LNCaP clone FGC (cell line): ENCODE data around the gene AMOTL1.
A peak's percentile ranks its signal among the peaks of the same experiment; 100 is the strongest.

Source experiments
- DNase-seq: peaks from one replicate; pipeline ENCODE4 v3.0.0-alpha.2; 2011; ENCODE audit warnings: low read depth
- H3K4me3 ChIP-seq: 2 replicates; pipeline ENCODE4 v1.5.1; 2011; ENCODE audit warnings: mild to moderate bottlenecking, low read depth, low read length, control low read depth
- TF ChIP-seq, protein P1 (sequence below): IDR thresholded peaks from 2 replicates; pipeline ENCODE4 v1.5.1; 2012; ENCODE audit warnings: mild to moderate bottlenecking; ENCODE audit not compliant: control insufficient read depth, insufficient read depth; ENCODE audit errors: extremely low read depth

Gene AMOTL1

DNA sequence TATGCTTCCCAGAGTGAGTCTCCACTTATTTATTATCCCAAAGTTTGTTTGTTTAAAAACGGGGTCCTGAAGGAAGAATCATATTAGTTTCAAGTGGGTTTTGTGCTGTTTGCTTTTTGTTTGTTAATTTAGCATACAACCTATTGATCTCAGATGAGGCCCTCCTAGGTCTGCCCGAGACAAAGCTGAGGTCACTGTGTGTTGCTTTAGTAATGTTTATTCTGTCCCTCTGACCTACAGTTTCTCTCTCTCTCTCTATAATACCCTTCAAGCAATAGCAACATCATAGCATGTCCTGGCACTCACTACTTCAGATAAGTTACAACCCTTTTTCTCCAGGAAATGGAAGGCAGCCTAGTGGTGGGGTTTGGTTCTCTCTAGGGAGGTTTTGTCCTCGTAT, 63.4 kb downstream of the AMOTL1 start:
- TF ChIP-seq, protein P1, sequence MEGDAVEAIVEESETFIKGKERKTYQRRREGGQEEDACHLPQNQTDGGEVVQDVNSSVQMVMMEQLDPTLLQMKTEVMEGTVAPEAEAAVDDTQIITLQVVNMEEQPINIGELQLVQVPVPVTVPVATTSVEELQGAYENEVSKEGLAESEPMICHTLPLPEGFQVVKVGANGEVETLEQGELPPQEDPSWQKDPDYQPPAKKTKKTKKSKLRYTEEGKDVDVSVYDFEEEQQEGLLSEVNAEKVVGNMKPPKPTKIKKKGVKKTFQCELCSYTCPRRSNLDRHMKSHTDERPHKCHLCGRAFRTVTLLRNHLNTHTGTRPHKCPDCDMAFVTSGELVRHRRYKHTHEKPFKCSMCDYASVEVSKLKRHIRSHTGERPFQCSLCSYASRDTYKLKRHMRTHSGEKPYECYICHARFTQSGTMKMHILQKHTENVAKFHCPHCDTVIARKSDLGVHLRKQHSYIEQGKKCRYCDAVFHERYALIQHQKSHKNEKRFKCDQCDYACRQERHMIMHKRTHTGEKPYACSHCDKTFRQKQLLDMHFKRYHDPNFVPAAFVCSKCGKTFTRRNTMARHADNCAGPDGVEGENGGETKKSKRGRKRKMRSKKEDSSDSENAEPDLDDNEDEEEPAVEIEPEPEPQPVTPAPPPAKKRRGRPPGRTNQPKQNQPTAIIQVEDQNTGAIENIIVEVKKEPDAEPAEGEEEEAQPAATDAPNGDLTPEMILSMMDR: no peak
- DNase-seq: no peak

DNA sequence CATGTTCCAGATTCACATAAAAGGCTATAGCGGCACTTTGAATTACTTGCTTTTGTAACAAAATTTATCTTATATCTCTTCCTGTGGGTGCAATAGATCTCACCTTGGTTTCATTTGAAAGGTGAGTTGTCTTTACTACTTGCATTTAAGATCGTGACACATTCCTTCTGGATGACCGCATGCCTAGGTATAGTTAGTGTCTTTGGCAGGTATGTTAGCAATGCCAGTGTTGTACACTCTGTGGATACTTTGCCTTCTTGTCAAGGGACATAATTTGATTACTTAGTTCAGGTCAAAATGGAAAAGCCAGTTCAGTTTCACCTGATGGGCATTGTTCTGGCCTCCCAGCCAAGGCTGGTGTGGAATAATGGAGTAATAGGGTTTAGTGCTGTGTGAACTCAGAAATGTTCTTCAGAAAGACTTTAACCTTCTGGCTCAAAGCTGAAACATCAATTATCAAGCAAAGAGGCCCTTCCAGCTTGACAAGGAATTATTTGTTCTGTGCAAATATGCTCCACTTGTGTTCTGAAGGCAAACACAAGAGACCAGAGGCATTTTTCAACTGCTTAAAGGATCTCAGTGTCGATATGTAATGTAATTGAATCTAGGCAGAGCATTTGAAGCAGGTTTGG, 64.6 kb downstream of the AMOTL1 start:
- DNase-seq: peak; percentile 88
- TF ChIP-seq, protein P1: no peak
- no peak overlapping the region for H3K4me3 ChIP-seq

More for the DNA sequence above, 63.4 kb downstream of the AMOTL1 start:
- no peak overlapping the region for H3K4me3 ChIP-seq

DNA sequence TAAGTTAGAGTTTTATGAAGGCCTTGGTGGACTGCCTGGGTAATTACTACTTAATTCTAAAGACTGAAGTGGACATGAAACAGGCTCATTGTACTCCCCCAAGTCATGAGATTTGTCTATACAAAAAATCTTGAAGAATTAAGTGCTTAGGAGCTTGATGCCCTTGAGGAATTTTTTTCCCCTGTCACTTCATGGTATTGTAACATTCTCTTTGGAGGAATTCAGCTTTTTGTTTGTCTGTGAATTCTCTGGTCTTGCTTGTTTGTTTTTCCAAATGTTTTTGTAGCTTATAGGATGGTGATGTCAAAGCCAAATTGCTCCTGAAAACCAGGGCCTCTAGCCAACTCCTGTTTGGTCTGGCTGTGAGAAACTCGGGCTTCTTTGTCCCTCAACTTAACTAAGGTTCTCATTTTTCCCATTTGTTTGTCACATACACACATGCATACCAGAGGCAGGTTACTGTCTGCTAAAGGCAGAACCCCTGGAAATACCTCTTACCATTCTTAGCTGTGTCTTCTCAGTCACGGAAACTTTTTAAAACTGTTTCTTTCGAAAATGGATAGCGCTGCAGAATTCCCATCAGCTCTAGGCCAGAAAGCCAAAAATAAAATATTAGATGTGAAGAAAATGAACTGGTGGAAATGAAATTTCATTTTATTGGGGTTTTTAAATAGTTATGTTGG, 66.9 kb downstream of the AMOTL1 start:
- no peak overlapping the region for H3K4me3 ChIP-seq
- TF ChIP-seq, protein P1: no peak
- peak; percentile 76 for DNase-seq

DNA sequence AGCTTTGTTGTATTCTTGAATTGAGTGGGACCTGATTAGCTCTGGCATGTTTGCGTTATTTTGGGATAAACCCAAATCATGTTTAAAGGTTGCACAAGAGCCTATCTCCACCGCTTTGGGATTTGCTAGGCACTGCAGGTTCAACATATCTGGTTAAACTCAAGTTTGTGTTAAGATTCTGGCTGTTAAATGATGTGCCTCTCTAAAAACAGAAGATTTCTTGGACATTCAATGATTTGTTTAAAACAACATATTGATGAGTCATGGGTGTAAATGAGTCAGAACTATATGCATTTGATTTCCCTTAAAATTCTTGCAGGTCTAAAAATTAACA, 67.4 kb downstream of the AMOTL1 start:
- no peak for DNase-seq
- no peak overlapping the region for H3K4me3 ChIP-seq
- TF ChIP-seq, protein P1: no peak

GRCh38 chr11:94837317-94837716, 69.2 kb downstream of the AMOTL1 start:
- H3K4me3 ChIP-seq: no peak overlapping the region
- DNase-seq: no peak

DNA sequence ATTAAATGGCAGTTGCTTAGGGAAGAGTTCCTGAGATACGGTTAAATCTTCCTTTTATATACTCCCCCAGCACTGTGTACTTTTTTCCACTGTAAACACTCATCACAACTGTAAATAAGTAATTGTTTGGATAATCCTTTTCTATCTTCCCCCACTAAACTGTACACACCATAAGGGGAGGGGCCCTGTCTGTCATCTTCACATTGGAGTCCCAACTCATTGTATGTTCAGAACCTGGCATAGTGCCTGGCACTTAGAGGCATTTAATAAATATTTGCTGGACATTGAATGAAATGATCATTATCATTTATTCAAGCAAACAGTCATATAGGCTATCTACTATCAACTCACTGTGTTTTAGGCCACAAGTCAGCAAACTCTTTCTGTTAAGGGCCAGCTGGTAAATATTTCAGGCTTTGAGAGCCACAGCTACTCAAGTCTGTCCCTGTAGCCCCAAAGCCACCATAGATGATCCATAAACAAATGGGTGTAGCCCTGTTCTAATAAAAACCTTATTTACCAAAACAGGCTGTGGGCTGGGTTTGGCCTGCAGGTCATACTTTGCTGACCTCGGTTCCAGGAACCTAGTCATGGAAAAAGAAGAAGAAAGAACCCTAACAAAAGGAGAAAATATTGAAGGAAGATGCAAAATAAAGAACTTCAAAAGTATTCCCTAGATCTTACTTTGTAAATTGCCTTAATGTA, 70.0 kb downstream of the AMOTL1 start:
- TF ChIP-seq, protein P1: no peak
- H3K4me3 ChIP-seq: no peak overlapping the region
- peak; percentile 100 for DNase-seq

More at GRCh38 chr11:94837317-94837716, 69.2 kb downstream of the AMOTL1 start:
- TF ChIP-seq, protein P1: no peak

DNA sequence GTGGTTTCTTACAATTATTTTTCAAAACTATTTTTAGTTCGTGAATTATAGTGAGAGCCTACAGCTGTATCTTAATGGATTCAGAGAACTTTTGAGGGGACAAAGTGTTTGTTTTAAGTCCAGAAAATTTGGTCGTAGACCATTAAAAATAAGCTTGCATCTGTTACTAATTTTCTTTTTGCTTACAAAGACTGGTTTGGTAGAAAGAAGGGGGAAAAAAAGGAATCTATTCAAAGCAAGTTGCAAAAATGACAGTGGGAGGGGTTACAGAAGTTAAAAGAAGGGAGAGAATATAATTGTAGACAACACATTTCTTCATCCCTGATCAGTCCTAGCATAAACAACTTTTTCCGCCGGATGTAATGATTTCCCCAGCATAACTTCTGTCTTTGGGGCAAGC, 72.1 kb downstream of the AMOTL1 start:
- no peak overlapping the region for H3K4me3 ChIP-seq
- DNase-seq: no peak
- TF ChIP-seq, protein P1: no peak
